HG02981 (cell line): ENCODE data around the gene COP1.

Experiments
- ATAC-seq: cut with Tn5 transposase; IDR thresholded peaks from one replicate; pipeline ENCODE4 v1.9.1; 2021; ENCODE audit warnings: mild to moderate bottlenecking, moderate library complexity; ENCODE audit not compliant: unreplicated experiment

Gene COP1

DNA sequence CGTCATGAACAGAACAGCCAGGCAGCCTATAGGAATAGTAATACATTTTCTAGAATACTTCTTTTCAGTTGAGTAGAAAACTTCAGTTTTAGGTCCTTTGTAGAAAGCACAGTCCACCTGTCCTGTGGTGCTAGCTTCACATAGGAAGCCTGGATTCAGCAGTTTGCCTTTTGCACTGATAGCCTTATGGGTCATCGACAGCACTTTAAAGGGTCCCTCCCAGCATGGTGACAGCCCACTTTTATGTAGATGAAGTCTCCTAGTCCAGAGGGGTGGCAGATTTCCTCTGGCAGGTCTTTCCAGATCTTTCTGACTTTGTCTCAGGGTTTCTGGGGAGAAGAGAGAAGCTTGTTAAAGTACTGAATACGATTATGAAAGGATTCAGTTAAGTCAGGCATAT lies 302.3 kb downstream of the COP1 start:
- no peak for ATAC-seq

DNA sequence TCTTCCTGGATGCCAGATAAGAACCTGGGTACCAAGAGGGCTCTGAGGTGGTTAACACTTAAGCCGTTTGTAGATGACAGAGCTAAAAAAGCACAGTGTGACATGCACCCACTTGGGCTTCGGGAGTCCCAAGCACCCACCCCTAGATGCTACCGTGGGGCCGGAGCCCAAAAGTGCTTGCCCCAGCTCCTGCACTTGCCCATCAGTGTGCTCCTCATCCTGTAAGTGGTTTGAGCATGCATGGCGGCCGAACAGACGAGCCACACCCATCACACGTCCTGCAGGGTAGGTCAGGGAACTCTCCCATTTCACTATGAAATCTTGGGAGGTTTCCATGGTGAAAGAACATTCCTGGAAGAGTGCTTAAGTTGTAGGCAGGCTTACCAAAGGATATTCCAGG lies 304.8 kb downstream of the COP1 start:
- ATAC-seq: no peak

DNA sequence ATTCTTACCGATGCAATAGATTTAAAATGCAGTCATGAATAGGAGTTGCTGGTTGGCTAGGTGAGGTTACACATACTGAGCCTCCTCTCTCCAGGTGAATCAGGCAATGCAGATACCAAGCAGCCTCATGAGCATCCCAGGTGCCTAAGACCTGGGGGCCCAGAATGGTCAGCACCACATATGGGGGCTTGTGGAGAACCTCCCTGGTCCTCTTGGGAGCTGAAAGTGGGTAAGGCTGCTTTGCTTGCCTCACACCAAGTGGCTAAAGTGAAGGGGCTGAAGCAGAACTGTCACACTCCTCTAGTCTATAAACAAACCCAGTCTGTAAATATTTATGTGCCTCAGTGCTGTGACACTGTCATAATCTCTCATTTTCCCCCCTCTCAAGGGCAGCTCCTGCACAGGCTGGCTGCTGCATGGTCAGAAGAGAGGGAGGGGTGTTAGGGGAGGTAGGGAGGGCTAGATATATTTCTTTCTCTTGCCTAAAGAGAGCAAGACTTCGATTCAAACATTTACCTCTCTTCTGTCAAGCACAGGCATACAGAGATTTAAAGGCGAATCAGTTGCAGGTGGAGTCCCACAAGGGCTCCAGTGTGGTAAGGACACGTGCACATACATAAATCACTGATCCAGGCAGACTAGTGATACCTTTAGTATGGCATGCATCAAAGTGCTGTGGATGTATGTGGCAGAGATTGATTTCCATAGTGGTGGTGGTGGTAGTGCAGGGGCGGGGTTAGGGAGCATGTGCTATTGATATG lies 305.8 kb downstream of the COP1 start:
- ATAC-seq: no peak

DNA sequence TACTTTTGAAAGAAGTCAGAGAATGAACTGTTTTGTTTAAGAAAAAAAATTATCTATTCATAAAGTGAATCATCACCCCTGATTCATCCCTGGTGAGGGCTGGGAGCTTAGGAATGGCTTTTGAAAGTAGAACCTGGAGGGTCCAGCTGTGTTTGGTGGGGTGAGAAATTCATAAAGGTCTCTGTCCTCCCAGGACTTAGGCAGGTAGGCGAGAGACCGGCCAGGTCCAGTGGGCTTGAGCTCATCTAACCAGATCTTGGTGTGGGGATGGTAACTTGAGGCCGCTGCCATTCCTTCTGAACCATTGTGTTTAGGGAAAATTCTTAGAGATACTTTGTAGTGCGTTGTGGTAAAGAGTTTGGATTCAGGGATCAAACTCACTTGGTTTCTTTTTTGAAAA lies 306.9 kb downstream of the COP1 start:
- no peak for ATAC-seq

DNA sequence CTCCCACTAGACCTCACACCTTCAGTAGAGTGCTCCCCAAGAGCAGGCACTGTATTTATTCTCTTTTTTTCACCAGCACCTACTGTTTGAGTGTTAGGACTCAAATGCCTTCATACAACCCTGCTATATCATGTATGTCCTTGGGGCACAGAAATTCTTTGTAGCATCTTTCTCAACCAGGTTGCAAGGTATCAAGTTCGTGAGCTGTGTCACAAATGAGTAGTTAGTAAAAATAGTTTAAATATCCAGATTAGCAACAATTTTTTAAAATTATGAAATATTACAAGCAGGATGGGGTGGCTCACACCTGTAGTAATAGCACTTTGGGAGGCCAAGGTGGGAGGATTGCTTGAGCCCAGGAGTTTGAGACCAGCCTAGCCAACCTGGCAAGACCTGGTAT lies 311.1 kb downstream of the COP1 start:
- no peak for ATAC-seq
